Neutrophil (primary cell): ENCODE results near the gene CCDC102A.

Experiments
- H3K27ac ChIP-seq: fragments of 200-600 bp; sonication (generic); 2 replicates; pipeline ENCODE4 v1.5.1; 2016; ENCODE audit warnings: mild to moderate bottlenecking, moderate library complexity
- H3K27me3 ChIP-seq: fragments of 200-600 bp; sonication (generic); 2 replicates; pipeline ENCODE4 v1.6.0; 2016; ENCODE audit warnings: mild to moderate bottlenecking
- H3K36me3 ChIP-seq: fragments of 200-600 bp; sonication (generic); 2 replicates; pipeline ENCODE4 v1.5.1; 2017
- H3K4me1 ChIP-seq, 2 experiments: fragments of 200-600 bp in 1 of 2; sonication (generic) in 1 of 2; 1 replicate in 1 of 2; 2 replicates in 1 of 2; pipeline versions ENCODE4 v1.5.1 to v1.6.1; 2013 to 2016; ENCODE audit warnings: low read depth in 1 of 2, low read length in 1 of 2, mild to moderate bottlenecking in 1 of 2, moderate library complexity in 1 of 2; ENCODE audit not compliant: control insufficient read depth in 1 of 2, insufficient read depth in 1 of 2
- H3K4me3 ChIP-seq, 2 experiments: fragments of 200-600 bp in 1 of 2; sonication (generic) in 1 of 2; 1 replicate in 1 of 2; 2 replicates in 1 of 2; pipeline ENCODE4 v1.5.1; 2013 to 2016; ENCODE audit warnings: low read depth in 1 of 2, low read length in 1 of 2, mild to moderate bottlenecking in 1 of 2, moderate library complexity in 1 of 2
- H3K9me3 ChIP-seq: fragments of 200-600 bp; sonication (generic); 2 replicates; pipeline ENCODE4 v1.5.1; 2016
- TF ChIP-seq, protein P1 (sequence below): fragments of 200-600 bp; sonication (generic); IDR thresholded peaks from 2 replicates; pipeline ENCODE4 v1.5.1; 2016; ENCODE audit warnings: antibody characterized with exemption

The CCDC102A gene

DNA sequence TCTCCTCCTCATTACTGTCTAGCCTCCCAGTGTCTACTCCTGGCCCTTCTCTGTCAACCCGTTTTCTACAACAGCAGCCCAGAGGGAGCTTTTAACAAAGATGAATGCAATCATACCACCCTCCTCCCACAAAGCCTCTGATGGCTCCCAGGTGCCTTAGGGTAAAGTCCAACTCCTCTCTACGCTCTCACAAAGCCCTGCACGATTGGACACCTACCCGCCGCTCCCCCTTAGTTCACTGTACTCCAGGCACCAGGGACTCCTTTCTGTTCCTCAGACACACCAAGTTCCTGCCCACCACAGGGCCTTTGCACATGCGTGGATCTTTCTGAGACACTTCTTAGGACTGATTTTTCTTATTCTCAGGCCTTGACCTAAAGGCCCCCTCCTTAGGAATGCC, 17.4 kb downstream of the CCDC102A start:
- TF ChIP-seq, protein P1, sequence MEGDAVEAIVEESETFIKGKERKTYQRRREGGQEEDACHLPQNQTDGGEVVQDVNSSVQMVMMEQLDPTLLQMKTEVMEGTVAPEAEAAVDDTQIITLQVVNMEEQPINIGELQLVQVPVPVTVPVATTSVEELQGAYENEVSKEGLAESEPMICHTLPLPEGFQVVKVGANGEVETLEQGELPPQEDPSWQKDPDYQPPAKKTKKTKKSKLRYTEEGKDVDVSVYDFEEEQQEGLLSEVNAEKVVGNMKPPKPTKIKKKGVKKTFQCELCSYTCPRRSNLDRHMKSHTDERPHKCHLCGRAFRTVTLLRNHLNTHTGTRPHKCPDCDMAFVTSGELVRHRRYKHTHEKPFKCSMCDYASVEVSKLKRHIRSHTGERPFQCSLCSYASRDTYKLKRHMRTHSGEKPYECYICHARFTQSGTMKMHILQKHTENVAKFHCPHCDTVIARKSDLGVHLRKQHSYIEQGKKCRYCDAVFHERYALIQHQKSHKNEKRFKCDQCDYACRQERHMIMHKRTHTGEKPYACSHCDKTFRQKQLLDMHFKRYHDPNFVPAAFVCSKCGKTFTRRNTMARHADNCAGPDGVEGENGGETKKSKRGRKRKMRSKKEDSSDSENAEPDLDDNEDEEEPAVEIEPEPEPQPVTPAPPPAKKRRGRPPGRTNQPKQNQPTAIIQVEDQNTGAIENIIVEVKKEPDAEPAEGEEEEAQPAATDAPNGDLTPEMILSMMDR, result no peak
- Histone ChIP-seq H3K36me3 (no peaks in the 10 kb centered on the region), H3K27me3 (no peaks in the 10 kb centered on the region), H3K27ac (no peak overlapping the region), H3K4me1 (no peaks in the 10 kb centered on the region), H3K4me3 (no peak overlapping the region), H3K9me3 (no peaks in the 10 kb centered on the region)

DNA sequence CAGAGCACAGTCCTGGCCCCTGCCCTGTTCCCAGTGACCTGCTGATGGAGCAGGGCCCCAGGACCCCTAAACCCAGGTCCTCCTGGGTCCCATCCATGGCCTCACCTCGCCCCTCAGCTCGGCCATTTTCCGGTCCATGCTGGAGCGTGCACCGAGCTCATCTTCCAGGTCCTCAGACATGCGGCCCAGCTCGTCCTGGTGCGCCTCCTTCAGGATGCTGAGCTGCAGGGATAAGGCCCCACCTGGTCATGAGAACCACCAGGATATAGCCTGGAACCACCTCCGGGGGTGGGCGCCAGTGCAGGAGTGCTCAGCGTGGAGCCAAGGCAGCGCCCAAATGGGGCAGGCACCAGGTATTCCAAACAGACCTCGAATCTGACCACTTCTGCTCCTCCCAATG, 17.9 kb downstream of the CCDC102A start:
- H3K4me3 ChIP-seq, result no peak overlapping the region
- no peaks in the 10 kb centered on the region for H3K4me1 ChIP-seq
- no peaks in the 10 kb centered on the region for H3K36me3 ChIP-seq
- H3K9me3 ChIP-seq, result no peaks in the 10 kb centered on the region
- TF ChIP-seq, protein P1, result no peak
- H3K27me3 ChIP-seq, result no peaks in the 10 kb centered on the region
- no peak overlapping the region for H3K27ac ChIP-seq

DNA sequence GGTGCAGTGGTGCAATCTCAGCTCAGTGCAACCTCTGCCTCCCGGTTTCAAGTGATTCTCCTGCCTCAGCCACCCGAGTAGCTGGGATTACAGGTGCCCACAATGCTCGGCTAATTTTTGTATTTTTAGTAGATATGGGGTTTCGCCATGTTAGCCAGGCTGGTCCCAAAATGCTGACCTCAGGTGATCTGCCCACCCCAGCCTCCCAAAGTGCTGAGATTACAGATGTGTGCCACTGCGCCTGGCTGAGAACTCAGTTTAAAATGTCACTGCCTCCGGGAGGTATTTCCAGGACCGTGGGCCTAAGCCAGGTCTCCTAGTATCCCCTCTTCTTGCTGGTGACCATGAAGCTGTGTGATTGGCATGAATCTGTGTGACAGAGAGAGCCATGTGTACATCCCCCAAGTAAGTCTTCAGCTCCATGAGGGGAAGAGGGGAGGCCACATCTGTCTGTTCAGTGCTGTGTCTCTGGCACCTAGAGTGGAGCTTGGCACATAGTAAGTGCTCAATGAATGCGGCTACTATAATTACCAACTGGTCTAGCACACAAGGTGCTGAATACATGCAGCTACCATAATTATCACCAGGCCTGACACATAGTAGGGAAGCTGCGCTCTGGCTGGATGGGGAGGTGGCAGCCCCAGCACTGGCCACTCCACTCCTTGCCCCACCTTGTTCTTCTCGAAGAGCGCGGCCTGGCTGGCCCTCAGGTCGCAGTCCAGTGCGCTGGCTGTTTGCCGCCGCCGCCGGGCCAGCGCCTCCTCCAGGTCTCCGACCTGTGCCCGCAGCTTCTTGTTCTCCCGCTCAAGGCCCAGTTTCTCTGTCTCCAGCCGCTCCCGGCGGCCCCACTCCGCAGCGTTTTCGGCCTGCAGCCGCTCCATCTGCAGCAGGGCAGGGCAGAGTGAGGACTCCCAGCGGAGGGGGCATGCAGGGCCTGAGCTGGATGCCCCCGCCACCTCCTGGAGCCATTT, 18.7 kb downstream of the CCDC102A start:
- Histone ChIP-seq H3K27ac (no peak overlapping the region), H3K36me3 (no peaks in the 10 kb centered on the region), H3K4me1 (no peaks in the 10 kb centered on the region), H3K27me3 (no peaks in the 10 kb centered on the region), H3K9me3 (no peaks in the 10 kb centered on the region), H3K4me3 (no peak overlapping the region)
- TF ChIP-seq, protein P1, result no peak

DNA sequence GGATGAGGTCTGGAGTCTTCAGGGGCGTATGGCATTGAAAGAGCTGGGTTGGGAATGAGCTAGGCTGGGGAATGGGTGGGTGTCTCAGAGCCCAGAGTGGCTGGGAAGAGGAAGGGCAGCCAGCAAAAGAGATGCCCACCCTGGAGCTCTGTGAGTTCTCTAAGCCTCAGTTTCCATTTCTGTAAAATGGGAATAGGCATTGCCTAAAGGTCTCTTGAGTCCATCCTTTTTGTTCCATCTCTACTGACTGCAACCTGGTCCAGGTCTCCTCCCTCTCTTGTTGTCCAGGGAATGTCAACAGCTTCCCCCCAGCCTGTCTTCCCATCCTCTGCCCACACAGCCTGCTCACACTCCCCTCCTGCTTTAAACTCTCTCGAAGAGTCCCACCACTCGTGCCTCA, 19.6 kb downstream of the CCDC102A start:
- no peaks in the 10 kb centered on the region for H3K36me3 ChIP-seq
- no peaks in the 10 kb centered on the region for H3K9me3 ChIP-seq
- H3K4me3 ChIP-seq, result no peak overlapping the region
- TF ChIP-seq, protein P1, result no peak
- H3K27me3 ChIP-seq, result no peaks in the 10 kb centered on the region
- no peak overlapping the region for H3K27ac ChIP-seq
- no peaks in the 10 kb centered on the region for H3K4me1 ChIP-seq

DNA sequence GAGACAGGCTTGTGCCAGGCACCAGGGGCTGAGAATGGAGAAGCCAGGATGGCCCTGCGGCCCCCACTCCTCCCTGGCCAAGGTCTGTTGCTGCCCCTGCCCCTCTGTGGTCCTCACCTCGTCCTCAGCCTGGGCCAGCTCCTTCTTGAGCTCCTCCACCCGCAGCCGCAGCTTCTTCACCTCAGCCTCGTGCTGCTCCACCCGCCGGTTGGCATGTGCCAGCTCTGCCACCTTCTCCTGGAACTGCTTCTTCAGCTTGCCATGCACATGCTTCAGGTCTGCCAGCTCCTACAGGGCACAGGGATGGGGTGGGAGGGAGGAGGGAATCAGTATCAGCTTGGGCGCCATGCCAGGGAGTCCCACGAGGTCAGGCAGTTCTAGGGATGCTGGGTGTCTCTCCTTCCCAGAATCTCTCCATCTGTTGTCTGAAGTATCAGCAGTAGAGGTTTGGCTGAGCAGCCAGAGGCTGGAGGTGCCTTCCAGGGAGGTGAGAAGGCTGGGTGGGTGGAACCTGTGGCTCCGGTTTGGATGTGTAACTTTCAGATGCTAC, 20.1 kb downstream of the CCDC102A start:
- no peaks in the 10 kb centered on the region for H3K9me3 ChIP-seq
- no peak overlapping the region for H3K27ac ChIP-seq
- H3K27me3 ChIP-seq, result no peaks in the 10 kb centered on the region
- no peak overlapping the region for H3K4me3 ChIP-seq
- no peaks in the 10 kb centered on the region for H3K36me3 ChIP-seq
- H3K4me1 ChIP-seq, result no peaks in the 10 kb centered on the region
- TF ChIP-seq, protein P1, result no peak
